Tibial nerve (tissue), 4 donors: ENCODE measurements around the gene ALAD. TPM values are rescaled to one million over a fixed set of nuclear protein-coding genes. Genes with fewer than 3 reads are reported as not detected.

ENCODE experiments used
- DNase-seq, 2 donors: peaks; one replicate each; pipeline ENCODE4 v3.0.0-alpha.2; 2019; ENCODE audit warnings: low spot score in 2 of 2
- H3K27ac ChIP-seq, 4 donors: fragments of 200-600 bp; sonication (generic) in 3 of 4; one replicate each; pipeline ENCODE4 v1.5.1; 2017 to 2019; ENCODE audit warnings: mild to moderate bottlenecking in 1 of 4
- H3K27me3 ChIP-seq, 2 donors: fragments of 200-600 bp; sonication (generic) in 1 of 2; one replicate each; pipeline versions ENCODE4 v1.5.1 to v1.6.0; 2017 to 2019
- H3K36me3 ChIP-seq, 3 donors: fragments of 200-600 bp; sonication (generic); one replicate each; pipeline ENCODE4 v1.5.1; 2018 to 2019
- H3K4me1 ChIP-seq, 4 donors: fragments of 200-600 bp; sonication (generic) in 3 of 4; one replicate each; pipeline ENCODE4 v1.5.1; 2017 to 2019
- H3K4me3 ChIP-seq, 4 donors: fragments of 200-600 bp; sonication (generic) in 3 of 4; one replicate each; pipeline ENCODE4 v1.5.1; 2017 to 2019; ENCODE audit warnings: mild to moderate bottlenecking in 1 of 4, moderate library complexity in 1 of 4
- H3K9me3 ChIP-seq, 4 donors: fragments of 200-600 bp; sonication (generic) in 3 of 4; one replicate each; pipeline ENCODE4 v1.5.1; 2017 to 2019
- CTCF ChIP-seq, 5 experiments: fragments of 200-600 bp in 3 of 5; fragments of 450-650 bp in 2 of 5; sonication (generic) in 3 of 5; IDR thresholded peaks; one replicate each; pipeline ENCODE4 v1.5.1; 2016 to 2019; ENCODE audit warnings: antibody characterized with exemption in 5 of 5, mild to moderate bottlenecking in 3 of 5, moderate library complexity in 2 of 5
- EP300 ChIP-seq, 2 donors: sonication (generic); formaldehyde crosslinking; IDR thresholded peaks; one replicate each; pipeline ENCODE4 v1.6.1; 2017; ENCODE audit warnings: antibody characterized with exemption in 2 of 2, mild to moderate bottlenecking in 1 of 2
- POLR2A ChIP-seq, 2 donors: fragments of 450-650 bp; IDR thresholded peaks; one replicate each; pipeline ENCODE4 v1.6.1; 2017; ENCODE audit warnings: antibody characterized with exemption in 2 of 2, mild to moderate bottlenecking in 2 of 2, moderate library complexity in 2 of 2
- WGBS, 2 donors: methylation state at CpG; one replicate each; pipeline ENCODE4 v1.1.5; 2018; 5-methylcytosine and 5-hydroxymethylcytosine counted together
- total RNA-seq, 4 donors: library from RNA; depleted of rRNA; stranded (reverse); fragments of >200 nt; gene quantifications; one replicate each; pipeline ENCODE4 v1.1.0, GENCODE V29; 2016

Gene ALAD
- total RNA-seq, 4 donors from 2014 or later, result 36.3 to 80.4 (median 46.8) TPM

- Histone ChIP-seq H3K9me3 (no peaks in the 10 kb centered on the region), H3K36me3 (peaks cover 0 to 27% (median 9%) of the 10 kb centered on the region in 3 donors), H3K4me3 (peak within 1 kb of the TSS; percentile 75 to 97 (median 92)), H3K4me1 (peaks cover 0 to 12% (median 7%) of the 10 kb centered on the region in 4 donors), H3K27me3 (no peaks in the 10 kb centered on the region), H3K27ac (peak within 1 kb of the TSS; percentile 73 to 94 (median 90))
- WGBS, 2 donors, result 3% methylated on average over 57 to 73 of the region's 74 CpGs
- peak; percentile 51 to 62 for DNase-seq
- TF ChIP-seq CTCF (IDR thresholded peaks at IDR 0.05) (no peak), EP300 (IDR thresholded peaks at IDR 0.05) (peak in 1 of 2 donors; percentile 86), POLR2A (IDR thresholded peaks at IDR 0.05) (peak; percentile 26 to 51)
These were observed 24.2 kb downstream of the ALAD start, which contains the start of gene HDHD3 for GRCh38 chr9:113376634-113377567. HDHD3 (minus strand) TSS chr9:113376986; CDS start chr9:113374354, 2,632 bp downstream.

- DNase-seq, result no peak
- peak overlapping the region in 2 of 4 donors; percentile 96 to 97 for H3K4me3 ChIP-seq
- peaks cover 0 to 27% (median 9%) of the 10 kb centered on the region in 3 donors for H3K36me3 ChIP-seq
- H3K27me3 ChIP-seq, result no peaks in the 10 kb centered on the region
- H3K27ac ChIP-seq, result peak overlapping the region in 1 of 4 donors; percentile 90
- 86 to 93% methylated on average over 6 of the region's 6 CpGs for WGBS, 2 donors
- H3K9me3 ChIP-seq, result no peaks in the 10 kb centered on the region
- H3K4me1 ChIP-seq, result peaks cover 0 to 12% (median 7%) of the 10 kb centered on the region in 4 donors
- TF ChIP-seq POLR2A (IDR thresholded peaks at IDR 0.05) (no peak), EP300 (IDR thresholded peaks at IDR 0.05) (no peak), CTCF (IDR thresholded peaks at IDR 0.05) (no peak)
These were observed 25.7 kb downstream of the ALAD start for GRCh38 chr9:113375057-113376023.

- H3K4me1 ChIP-seq, result peaks cover 0 to 12% (median 7%) of the 10 kb centered on the region in 4 donors
- no peak for TF ChIP-seq CTCF (IDR thresholded peaks at IDR 0.05)
- TF ChIP-seq POLR2A (IDR thresholded peaks at IDR 0.05), result no peak
- TF ChIP-seq EP300 (IDR thresholded peaks at IDR 0.05), result no peak
- H3K9me3 ChIP-seq, result no peaks in the 10 kb centered on the region
- no peaks in the 10 kb centered on the region for H3K27me3 ChIP-seq
- peaks cover 0 to 27% (median 9%) of the 10 kb centered on the region in 3 donors for H3K36me3 ChIP-seq
- H3K27ac ChIP-seq, result no peak overlapping the region
- no peak for DNase-seq
- no peak overlapping the region for H3K4me3 ChIP-seq
- WGBS, 2 donors, result 78 to 81% methylated on average over 5 to 11 of the region's 24 CpGs
These were observed 27.2 kb downstream of the ALAD start for GRCh38 chr9:113373676-113374392.

GRCh38 chr9:113373256-113373655 lies 27.8 kb downstream of the ALAD start:
- H3K9me3 ChIP-seq, result no peaks in the 10 kb centered on the region
- H3K27me3 ChIP-seq, result no peaks in the 10 kb centered on the region
- no peak overlapping the region for H3K27ac ChIP-seq
- peaks cover 0 to 27% (median 9%) of the 10 kb centered on the region in 3 donors for H3K36me3 ChIP-seq
- DNase-seq, result no peak
- WGBS, 2 donors, result 59 to 70% methylated on average over 3 of the region's 3 CpGs
- peaks cover 0 to 12% (median 7%) of the 10 kb centered on the region in 4 donors for H3K4me1 ChIP-seq
- no peak overlapping the region for H3K4me3 ChIP-seq
- TF ChIP-seq POLR2A (IDR thresholded peaks at IDR 0.05) (no peak), CTCF (IDR thresholded peaks at IDR 0.05) (no peak)
